HUES64 (cell line): Measurements from ENCODE around the gene KLF6.
A peak's percentile ranks its signal among the peaks of the same experiment; 100 is the strongest.

Experiments
- H3K27ac ChIP-seq: 2 replicates; pipeline ENCODE4 v1.7.0; 2013; ENCODE audit warnings: low read depth, low read length, inconsistent platforms
- H3K27me3 ChIP-seq: 2 replicates; pipeline ENCODE4 v1.6.1; 2013; ENCODE audit warnings: mild to moderate bottlenecking, low read length; ENCODE audit not compliant: insufficient read depth
- H3K36me3 ChIP-seq: 2 replicates; pipeline ENCODE4 v1.6.1; 2013; ENCODE audit warnings: mild to moderate bottlenecking, low read length; ENCODE audit not compliant: insufficient read depth
- H3K4me1 ChIP-seq: 2 replicates; pipeline ENCODE4 v1.6.1; 2013; ENCODE audit warnings: mild to moderate bottlenecking, low read length, moderate library complexity; ENCODE audit not compliant: insufficient read depth
- H3K4me3 ChIP-seq: 2 replicates; pipeline ENCODE4 v1.5.1; 2013; ENCODE audit warnings: mild to moderate bottlenecking, low read length, moderate library complexity
- H3K9ac ChIP-seq: 2 replicates; pipeline ENCODE4 v1.6.1; 2013; ENCODE audit warnings: mild to moderate bottlenecking, low read depth, low read length
- H3K9me3 ChIP-seq: 2 replicates; pipeline ENCODE4 v1.6.1; 2013; ENCODE audit warnings: low read depth, low read length; ENCODE audit not compliant: insufficient read depth
- WGBS: fragments of 150-250, 120-280 bp; methylation state at CpG from one replicate; pipeline ENCODE4 v1.1.7; 2013; ENCODE audit warnings: missing lambda C conversion rate; 5-methylcytosine and 5-hydroxymethylcytosine counted together

KLF6 gene

GRCh38 chr10:3801558-3802192, 16.7 kb upstream of the KLF6 start:
- no peaks in the 10 kb centered on the region for H3K9me3 ChIP-seq
- H3K27ac ChIP-seq, result no peak overlapping the region
- 95% methylated on average over 11 of the region's 11 CpGs for WGBS
- H3K36me3 ChIP-seq, result no peaks in the 10 kb centered on the region
- H3K9ac ChIP-seq, result no peak overlapping the region
- H3K4me3 ChIP-seq, result no peak overlapping the region
- H3K4me1 ChIP-seq, result peaks cover 34% of the 10 kb centered on the region; the same call in 1 of the 2 replicates
- no peaks in the 10 kb centered on the region for H3K27me3 ChIP-seq

GRCh38 chr10:3800586-3800985, 15.6 kb upstream of the KLF6 start:
- 95% methylated on average over 3 of the region's 5 CpGs for WGBS
- H3K9me3 ChIP-seq, result no peaks in the 10 kb centered on the region
- no peaks in the 10 kb centered on the region for H3K27me3 ChIP-seq
- H3K36me3 ChIP-seq, result no peaks in the 10 kb centered on the region
- H3K4me3 ChIP-seq, result no peak overlapping the region
- H3K4me1 ChIP-seq, result peaks cover 23% of the 10 kb centered on the region; the same call in 1 of the 2 replicates
- H3K27ac ChIP-seq, result no peak overlapping the region
- H3K9ac ChIP-seq, result no peak overlapping the region

- Histone ChIP-seq H3K27ac (no peak overlapping the region), H3K9ac (no peak overlapping the region), H3K9me3 (peaks cover 7% of the 10 kb centered on the region), H3K27me3 (no peaks in the 10 kb centered on the region), H3K4me1 (no peaks in the 10 kb centered on the region), H3K36me3 (no peaks in the 10 kb centered on the region), H3K4me3 (no peak overlapping the region)
- WGBS, result 96% methylated on average over 1 of the region's 1 CpG
These were observed 12.7 kb upstream of the KLF6 start for GRCh38 chr10:3797750-3798149.

- Histone ChIP-seq H3K9ac (no peak overlapping the region), H3K36me3 (no peaks in the 10 kb centered on the region), H3K4me3 (no peak overlapping the region), H3K27ac (no peak overlapping the region), H3K4me1 (0 out of 2 replicates have a peak, but pooled peaks cover 4% of the 10 kb centered on the region), H3K27me3 (no peaks in the 10 kb centered on the region), H3K9me3 (peaks cover 7% of the 10 kb centered on the region)
- 92% methylated on average over 3 of the region's 3 CpGs for WGBS
These were observed 8.5 kb upstream of the KLF6 start for GRCh38 chr10:3793553-3793952.

GRCh38 chr10:3792710-3793219, 7.8 kb upstream of the KLF6 start:
- Histone ChIP-seq H3K27me3 (no peaks in the 10 kb centered on the region), H3K9me3 (peaks cover 7% of the 10 kb centered on the region), H3K9ac (no peak overlapping the region), H3K4me3 (no peak overlapping the region), H3K4me1 (0 out of 2 replicates have a peak, but pooled peaks cover 4% of the 10 kb centered on the region), H3K27ac (no peak overlapping the region), H3K36me3 (no peaks in the 10 kb centered on the region)
- 84% methylated on average over 4 of the region's 4 CpGs for WGBS

GRCh38 chr10:3791974-3792633, 7.1 kb upstream of the KLF6 start:
- H3K36me3 ChIP-seq, result no peaks in the 10 kb centered on the region
- 92% methylated on average over 3 of the region's 3 CpGs for WGBS
- no peaks in the 10 kb centered on the region for H3K27me3 ChIP-seq
- no peak overlapping the region for H3K27ac ChIP-seq
- peaks cover 7% of the 10 kb centered on the region for H3K9me3 ChIP-seq
- H3K4me1 ChIP-seq, result 0 out of 2 replicates have a peak, but pooled peaks cover 5% of the 10 kb centered on the region
- H3K4me3 ChIP-seq, result no peak overlapping the region
- no peak overlapping the region for H3K9ac ChIP-seq

GRCh38 chr10:3790858-3791257, 5.8 kb upstream of the KLF6 start:
- Histone ChIP-seq H3K4me3 (no peak overlapping the region), H3K27ac (no peak overlapping the region), H3K9me3 (peaks cover 7% of the 10 kb centered on the region), H3K27me3 (no peaks in the 10 kb centered on the region), H3K36me3 (no peaks in the 10 kb centered on the region), H3K9ac (no peak overlapping the region), H3K4me1 (peaks cover 16% of the 10 kb centered on the region)
- 91% methylated on average over 5 of the region's 6 CpGs for WGBS

- no peak overlapping the region for H3K4me3 ChIP-seq
- H3K9ac ChIP-seq, result no peak overlapping the region
- WGBS, result 86% methylated on average over 1 of the region's 1 CpG
- H3K9me3 ChIP-seq, result peaks cover 7% of the 10 kb centered on the region
- H3K27me3 ChIP-seq, result no peaks in the 10 kb centered on the region
- H3K36me3 ChIP-seq, result no peaks in the 10 kb centered on the region
- peaks cover 16% of the 10 kb centered on the region for H3K4me1 ChIP-seq
- H3K27ac ChIP-seq, result no peak overlapping the region
These were observed 5.3 kb upstream of the KLF6 start for GRCh38 chr10:3790272-3790671.

GRCh38 chr10:3789621-3790020, 4.6 kb upstream of the KLF6 start:
- Histone ChIP-seq H3K9me3 (peaks cover 7% of the 10 kb centered on the region), H3K4me1 (peaks cover 16% of the 10 kb centered on the region), H3K9ac (no peak overlapping the region), H3K27ac (no peak overlapping the region), H3K4me3 (no peak overlapping the region), H3K27me3 (no peaks in the 10 kb centered on the region), H3K36me3 (no peaks in the 10 kb centered on the region)
- WGBS, result 90% methylated on average over 2 of the region's 2 CpGs

GRCh38 chr10:3787816-3788215, 2.8 kb upstream of the KLF6 start:
- 72% methylated on average over 9 of the region's 9 CpGs for WGBS
- Histone ChIP-seq H3K9me3 (no peaks in the 10 kb centered on the region), H3K9ac (no peak overlapping the region), H3K27ac (no peak overlapping the region), H3K27me3 (no peaks in the 10 kb centered on the region), H3K4me1 (peaks cover 16% of the 10 kb centered on the region), H3K36me3 (no peaks in the 10 kb centered on the region), H3K4me3 (no peak overlapping the region)

- WGBS, result 84% methylated on average over 2 of the region's 3 CpGs
- Histone ChIP-seq H3K4me1 (peaks cover 22% of the 10 kb centered on the region), H3K36me3 (peaks cover 2% of the 10 kb centered on the region), H3K9ac (no peak overlapping the region), H3K27me3 (no peaks in the 10 kb centered on the region), H3K27ac (no peak overlapping the region), H3K4me3 (peak overlapping the region; percentile 67), H3K9me3 (no peaks in the 10 kb centered on the region)
These were observed 2.0 kb upstream of the KLF6 start for GRCh38 chr10:3787016-3787400.
